OCI-LY1 (cell line): Measurements from ENCODE around the gene GJC2.

ENCODE experiments used
- H2AFZ ChIP-seq: fragments of 200-600 bp; sonication (generic), shearing (Covaris generic); 2 replicates; pipeline ENCODE4 v1.6.0; 2014; ENCODE audit warnings: antibody characterized with exemption, mild to moderate bottlenecking, low read length
- H3F3A ChIP-seq: fragments of 200-600 bp; sonication (generic), shearing (Covaris generic); 2 replicates; pipeline ENCODE4 v1.6.0; 2014; ENCODE audit warnings: mild to moderate bottlenecking, antibody characterized with exemption, low read length, moderate library complexity; ENCODE audit not compliant: insufficient read depth
- H3K27ac ChIP-seq: fragments of 200-600 bp; sonication (generic); 2 replicates; pipeline ENCODE4 v1.5.1; 2014; ENCODE audit warnings: low read length, mixed run types, mild to moderate bottlenecking, low read depth; ENCODE audit not compliant: poor library complexity, severe bottlenecking
- H3K27me3 ChIP-seq: fragments of 200-600 bp; sonication (generic); 2 replicates; pipeline ENCODE4 v1.6.0; 2014; ENCODE audit warnings: antibody characterized with exemption, mild to moderate bottlenecking, low read length, moderate library complexity; ENCODE audit not compliant: insufficient read depth
- H3K36me3 ChIP-seq: fragments of 200-600 bp; sonication (generic); 2 replicates; pipeline ENCODE4 v1.6.1; 2014; ENCODE audit warnings: mild to moderate bottlenecking, antibody characterized with exemption, low read length, moderate library complexity, mixed read lengths; ENCODE audit not compliant: insufficient read depth
- H3K4me1 ChIP-seq: fragments of 200-600 bp; sonication (generic); 2 replicates; pipeline ENCODE4 v1.5.1; 2014; ENCODE audit warnings: mild to moderate bottlenecking, low read length, moderate library complexity; ENCODE audit not compliant: insufficient read depth, severe bottlenecking
- H3K4me2 ChIP-seq: fragments of 200-600 bp; sonication (generic), shearing (Covaris generic); 2 replicates; pipeline ENCODE4 v1.6.1; 2014; ENCODE audit warnings: low read length
- H3K4me3 ChIP-seq: fragments of 200-600 bp; sonication (generic); 2 replicates; pipeline ENCODE4 v1.5.1; 2014; ENCODE audit warnings: low read length, low read depth, mild to moderate bottlenecking, mixed read lengths; ENCODE audit not compliant: poor library complexity, severe bottlenecking
- H3K79me2 ChIP-seq: fragments of 200-600 bp; shearing (Covaris generic); 2 replicates; pipeline ENCODE4 v1.6.1; 2016; ENCODE audit warnings: mixed run types, low read length, mixed read lengths; ENCODE audit not compliant: insufficient read depth
- H3K9ac ChIP-seq: fragments of 200-600 bp; sonication (generic), shearing (Covaris generic); 2 replicates; pipeline ENCODE4 v1.6.1; 2014; ENCODE audit warnings: mild to moderate bottlenecking, low read length, mixed read lengths
- H3K9me2 ChIP-seq: fragments of 200-600 bp; sonication (generic), shearing (Covaris generic); 2 replicates; pipeline ENCODE4 v1.6.1; 2014; ENCODE audit warnings: low read depth, mild to moderate bottlenecking, low read length, mixed read lengths
- H3K9me3 ChIP-seq: fragments of 200-600 bp; shearing (Covaris generic); 2 replicates; pipeline ENCODE4 v1.6.1; 2014; ENCODE audit warnings: low read length, mixed read lengths
- H4K20me1 ChIP-seq: fragments of 200-600 bp; sonication (generic), shearing (Covaris generic); 2 replicates; pipeline ENCODE4 v1.6.0; 2016; ENCODE audit warnings: mild to moderate bottlenecking, low read length; ENCODE audit not compliant: insufficient read depth
- EZH2 ChIP-seq: fragments of 200-600 bp; sonication (generic), shearing (Covaris generic); IDR thresholded peaks from 2 replicates; pipeline ENCODE4 v1.8.0; 2017; ENCODE audit warnings: borderline replicate concordance, mixed run types, mild to moderate bottlenecking, antibody characterized with exemption, low read length, moderate library complexity, mixed read lengths
- TF ChIP-seq, protein P1 (sequence below): fragments of 200-600 bp; sonication (generic), shearing (Covaris generic); IDR thresholded peaks from 2 replicates; pipeline ENCODE4 v1.5.1; 2017; ENCODE audit warnings: mild to moderate bottlenecking, antibody characterized with exemption, low read length, moderate library complexity, mixed read lengths

Gene GJC2

DNA sequence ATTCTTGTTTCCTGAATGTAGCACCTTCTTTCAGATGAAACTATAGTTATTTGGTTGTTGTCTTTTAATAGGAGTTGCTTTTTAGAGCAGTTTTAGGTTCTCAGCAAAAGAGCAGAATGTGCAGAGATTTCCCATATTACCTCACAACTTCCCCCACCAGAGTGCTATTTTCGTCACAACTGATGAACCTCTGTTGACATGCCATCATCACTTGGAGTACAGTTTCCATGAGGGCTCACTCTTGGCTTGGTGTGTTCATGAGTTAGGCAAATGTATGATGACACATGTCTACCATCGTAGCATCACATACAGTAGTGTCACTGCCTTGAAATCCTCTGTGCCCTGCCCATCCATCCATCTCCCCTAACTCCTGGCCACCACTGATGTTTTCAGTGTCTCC lies 19.6 kb downstream of the GJC2 start:
- H3K27me3 ChIP-seq = no peaks in the 10 kb centered on the region
- no peaks in the 10 kb centered on the region for H4K20me1 ChIP-seq
- H3K9ac ChIP-seq = no peak overlapping the region
- H3K4me1 ChIP-seq = peaks cover 20% of the 10 kb centered on the region
- no peak overlapping the region for H3K27ac ChIP-seq
- no peaks in the 10 kb centered on the region for H3K36me3 ChIP-seq
- no peaks in the 10 kb centered on the region for H3K9me2 ChIP-seq
- TF ChIP-seq, protein P1, sequence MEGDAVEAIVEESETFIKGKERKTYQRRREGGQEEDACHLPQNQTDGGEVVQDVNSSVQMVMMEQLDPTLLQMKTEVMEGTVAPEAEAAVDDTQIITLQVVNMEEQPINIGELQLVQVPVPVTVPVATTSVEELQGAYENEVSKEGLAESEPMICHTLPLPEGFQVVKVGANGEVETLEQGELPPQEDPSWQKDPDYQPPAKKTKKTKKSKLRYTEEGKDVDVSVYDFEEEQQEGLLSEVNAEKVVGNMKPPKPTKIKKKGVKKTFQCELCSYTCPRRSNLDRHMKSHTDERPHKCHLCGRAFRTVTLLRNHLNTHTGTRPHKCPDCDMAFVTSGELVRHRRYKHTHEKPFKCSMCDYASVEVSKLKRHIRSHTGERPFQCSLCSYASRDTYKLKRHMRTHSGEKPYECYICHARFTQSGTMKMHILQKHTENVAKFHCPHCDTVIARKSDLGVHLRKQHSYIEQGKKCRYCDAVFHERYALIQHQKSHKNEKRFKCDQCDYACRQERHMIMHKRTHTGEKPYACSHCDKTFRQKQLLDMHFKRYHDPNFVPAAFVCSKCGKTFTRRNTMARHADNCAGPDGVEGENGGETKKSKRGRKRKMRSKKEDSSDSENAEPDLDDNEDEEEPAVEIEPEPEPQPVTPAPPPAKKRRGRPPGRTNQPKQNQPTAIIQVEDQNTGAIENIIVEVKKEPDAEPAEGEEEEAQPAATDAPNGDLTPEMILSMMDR = no peak
- TF ChIP-seq EZH2 = no peak
- no peaks in the 10 kb centered on the region for H3K9me3 ChIP-seq
- no peak overlapping the region for H3K4me2 ChIP-seq
- no peaks in the 10 kb centered on the region for H3K79me2 ChIP-seq
- no peaks in the 10 kb centered on the region for H3F3A ChIP-seq
- no peak overlapping the region for H3K4me3 ChIP-seq
- H2AFZ ChIP-seq = no peak overlapping the region

DNA sequence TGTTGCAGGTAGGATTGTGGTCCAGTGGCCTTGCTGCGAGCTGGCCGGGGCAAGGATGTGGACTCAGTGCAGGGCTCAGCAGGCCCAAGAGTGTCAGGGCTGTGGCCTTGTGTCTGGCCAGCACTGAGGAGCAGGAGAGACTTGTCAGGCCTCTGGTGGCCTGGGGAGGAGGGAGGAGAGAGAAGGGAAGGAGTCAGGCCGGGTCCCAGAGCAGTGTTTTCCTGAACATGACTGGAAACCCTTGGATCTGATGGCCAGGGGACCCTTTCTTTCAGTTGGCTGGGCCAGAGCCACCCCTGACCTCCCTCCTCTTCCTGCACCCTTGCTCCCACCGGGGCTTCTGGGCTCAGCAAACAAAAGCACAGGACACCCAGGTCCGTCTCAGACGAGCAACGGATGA lies 20.9 kb downstream of the GJC2 start:
- H3K9me2 ChIP-seq = no peaks in the 10 kb centered on the region
- no peaks in the 10 kb centered on the region for H3K9me3 ChIP-seq
- TF ChIP-seq, protein P1 = no peak
- TF ChIP-seq EZH2 = no peak
- H3K4me2 ChIP-seq = no peak overlapping the region
- no peaks in the 10 kb centered on the region for H4K20me1 ChIP-seq
- H3K27me3 ChIP-seq = no peaks in the 10 kb centered on the region
- H3K4me3 ChIP-seq = no peak overlapping the region
- no peaks in the 10 kb centered on the region for H3K36me3 ChIP-seq
- no peak overlapping the region for H3K9ac ChIP-seq
- no peaks in the 10 kb centered on the region for H3K79me2 ChIP-seq
- no peaks in the 10 kb centered on the region for H3F3A ChIP-seq
- peaks cover 10% of the 10 kb centered on the region for H3K4me1 ChIP-seq
- H3K27ac ChIP-seq = no peak overlapping the region
- H2AFZ ChIP-seq = no peak overlapping the region

DNA sequence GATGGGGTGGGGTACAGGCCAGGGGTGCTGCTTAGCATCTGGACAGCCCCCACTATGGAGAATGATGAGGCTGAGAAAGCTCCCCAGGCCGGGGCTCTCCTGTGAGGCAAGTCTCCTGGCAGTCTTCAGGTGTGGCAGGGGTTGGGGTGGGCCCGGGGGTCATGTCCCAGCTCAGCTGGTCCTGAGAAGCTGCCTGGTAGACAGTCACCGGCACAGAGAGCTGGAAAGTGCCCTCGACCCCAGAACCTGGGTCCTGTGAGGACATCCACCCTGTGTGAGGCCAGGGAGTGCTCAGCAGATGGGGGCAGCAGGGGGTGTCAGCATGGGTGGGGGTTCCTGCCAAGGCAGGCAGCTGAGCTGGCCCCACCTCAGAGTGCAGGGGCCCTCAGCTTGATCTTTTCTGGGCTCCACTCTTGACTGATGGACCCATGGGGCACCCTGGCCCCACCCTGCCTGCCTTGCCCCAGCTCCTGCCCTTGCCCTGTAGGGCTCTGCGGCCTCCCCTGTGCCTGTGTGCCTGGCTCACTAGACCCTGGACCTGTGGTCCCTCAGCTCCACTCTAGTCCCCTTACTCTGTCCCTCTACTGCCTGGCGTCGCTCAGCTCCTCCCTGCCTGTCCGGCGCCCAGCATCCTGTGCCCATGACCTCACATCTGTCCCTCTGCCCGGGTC lies 21.6 kb downstream of the GJC2 start:
- Histone ChIP-seq H3K36me3 (no peaks in the 10 kb centered on the region), H3K4me2 (no peak overlapping the region), H3K4me3 (no peak overlapping the region), H4K20me1 (no peaks in the 10 kb centered on the region), H3K9me3 (no peaks in the 10 kb centered on the region), H3F3A (no peaks in the 10 kb centered on the region), H3K9me2 (no peaks in the 10 kb centered on the region), H3K9ac (no peak overlapping the region), H3K27ac (no peak overlapping the region), H3K79me2 (no peaks in the 10 kb centered on the region), H2AFZ (no peak overlapping the region), H3K4me1 (peaks cover 8% of the 10 kb centered on the region), H3K27me3 (no peaks in the 10 kb centered on the region)
- TF ChIP-seq, protein P1 = no peak
- TF ChIP-seq EZH2 = no peak
